Testis (tissue), 3 donors: ENCODE measurements around the gene SYMPK. TPM values are rescaled to one million over a fixed set of nuclear protein-coding genes. Genes with fewer than 3 reads are reported as not detected.
"Not testable (repeated sequence)": the region's sequence is repeated elsewhere in the genome, so short reads cannot be mapped to it uniquely, and the experiment has no call there.

ENCODE experiments used
- DNase-seq: peaks from one replicate; pipeline ENCODE4 v3.0.0-alpha.2; 2019
- H3K27ac ChIP-seq, 2 donors: fragments of 200-600 bp; sonication (generic); one replicate each; pipeline ENCODE4 v1.5.1; 2019
- H3K27me3 ChIP-seq: fragments of 200-600 bp; sonication (generic); one replicate; pipeline ENCODE4 v1.5.1; 2019
- H3K36me3 ChIP-seq: fragments of 200-600 bp; sonication (generic); one replicate; pipeline ENCODE4 v1.5.1; 2017; ENCODE audit warnings: low read depth; ENCODE audit errors: missing control alignments
- H3K4me1 ChIP-seq: fragments of 200-600 bp; sonication (generic); one replicate; pipeline ENCODE4 v1.5.1; 2019
- H3K4me3 ChIP-seq, 2 donors: fragments of 200-600 bp; sonication (generic); one replicate each; pipeline ENCODE4 v1.5.1; 2017 to 2019
- H3K9me3 ChIP-seq: fragments of 200-600 bp; sonication (generic); one replicate; pipeline ENCODE4 v1.5.1; 2017
- CTCF ChIP-seq, 3 experiments: fragments of 450-650 bp in 2 of 3; fragments of 200-600 bp in 1 of 3; sonication (generic) in 1 of 3; IDR thresholded peaks; one replicate each; pipeline ENCODE4 v1.5.1; 2016 to 2019; ENCODE audit warnings: antibody characterized with exemption in 3 of 3, mild to moderate bottlenecking in 2 of 3, moderate library complexity in 1 of 3
- POLR2A ChIP-seq: fragments of 450-650 bp; IDR thresholded peaks from one replicate; pipeline ENCODE4 v1.6.1; 2017; ENCODE audit warnings: antibody characterized with exemption, mild to moderate bottlenecking, moderate library complexity
- WGBS, 2 donors: methylation state at CpG; one replicate each; pipeline ENCODE4 v1.1.5; 2018; 5-methylcytosine and 5-hydroxymethylcytosine counted together
- intact Hi-C: fragments of 100-400 bp; cut with DNase I; formaldehyde crosslinking; loops from one replicate; pipeline ENCODE4 v1.15.1; 2023; ENCODE audit warnings: low total_unique reads
- polyA plus RNA-seq: library from polyadenylated mRNA; stranded (reverse); fragments of 350-450 nt; fragmentation: Illumina TruSeq; extraction: RNeasy Lipid Tissue Mini Kit (QIAGEN cat#74804); gene quantifications from one replicate; pipeline ENCODE4 v1.2.3, GENCODE V29; 2014; ENCODE audit warnings: low read depth, low replicate concordance; ENCODE audit not compliant: insufficient read depth
- total RNA-seq, 2 donors: library from RNA; depleted of rRNA; stranded (reverse); fragments of >200 nt; gene quantifications; one replicate each; pipeline ENCODE4 v1.2.3, GENCODE V29; 2016

SYMPK gene
- total and polyA plus RNA-seq, 3 donors from 2014 or later, result 123 to 195 (median 142) TPM

GRCh38 chr19:45801603-45802175 is 61.3 kb downstream of the SYMPK start:
- no peaks in the 10 kb centered on the region for H3K27me3 ChIP-seq
- TF ChIP-seq CTCF (IDR thresholded peaks at IDR 0.05) (no peak), POLR2A (no peak)
- H3K4me1 ChIP-seq, result peaks cover 15% of the 10 kb centered on the region
- H3K9me3 ChIP-seq, result no peaks in the 10 kb centered on the region
- no peak for DNase-seq
- no peaks in the 10 kb centered on the region for H3K36me3 ChIP-seq
- no peak overlapping the region for H3K4me3 ChIP-seq
- intact Hi-C loops, result no loop called here
- H3K27ac ChIP-seq, result no peak overlapping the region
- 91 to 95% methylated on average over 6 to 7 of the region's 7 CpGs for whole genome bisulfite sequencing, 2 donors

- Histone ChIP-seq H3K27me3 (no peaks in the 10 kb centered on the region), H3K36me3 (no peaks in the 10 kb centered on the region), H3K4me1 (peaks cover 15% of the 10 kb centered on the region), H3K27ac (no peak overlapping the region), H3K9me3 (no peaks in the 10 kb centered on the region), H3K4me3 (no peak overlapping the region)
- intact Hi-C loops, result no loop called here
- TF ChIP-seq POLR2A (no peak), CTCF (IDR thresholded peaks at IDR 0.05) (no peak)
- 80 to 81% methylated on average over 7 to 8 of the region's 8 CpGs for WGBS, 2 donors
- no peak for DNase-seq
Measured at GRCh38 chr19:45800070-45800553, 62.8 kb downstream of the SYMPK start.

DNA sequence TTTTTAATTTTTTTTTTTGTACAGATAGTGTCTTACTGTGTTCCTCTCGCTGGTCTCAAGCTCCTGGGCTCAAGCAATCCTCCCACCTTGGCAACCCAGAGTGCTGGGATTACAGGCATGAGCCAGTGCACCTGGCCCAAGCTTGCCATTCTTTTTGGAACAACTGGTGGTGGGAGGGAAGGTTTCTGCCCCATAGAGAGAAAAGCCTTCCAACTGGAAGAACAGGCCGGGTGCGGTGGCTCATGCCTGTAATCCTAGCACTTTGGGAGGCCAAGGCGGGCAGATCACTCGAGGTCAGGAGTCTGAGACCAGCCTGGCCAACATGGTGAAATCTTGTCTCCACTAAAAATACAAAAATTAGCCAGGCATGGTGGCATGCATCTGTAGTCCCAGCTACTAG is 63.4 kb downstream of the SYMPK start:
- DNase-seq, H3K27ac ChIP-seq, H3K4me3 ChIP-seq, H3K36me3 ChIP-seq, H3K9me3 ChIP-seq, intact Hi-C loops, H3K27me3 ChIP-seq: not testable (repeated sequence)
- 66 to 79% methylated on average over 5 of the region's 5 CpGs for WGBS, 2 donors
- peaks cover 15% of the 10 kb centered on the region for H3K4me1 ChIP-seq

DNA sequence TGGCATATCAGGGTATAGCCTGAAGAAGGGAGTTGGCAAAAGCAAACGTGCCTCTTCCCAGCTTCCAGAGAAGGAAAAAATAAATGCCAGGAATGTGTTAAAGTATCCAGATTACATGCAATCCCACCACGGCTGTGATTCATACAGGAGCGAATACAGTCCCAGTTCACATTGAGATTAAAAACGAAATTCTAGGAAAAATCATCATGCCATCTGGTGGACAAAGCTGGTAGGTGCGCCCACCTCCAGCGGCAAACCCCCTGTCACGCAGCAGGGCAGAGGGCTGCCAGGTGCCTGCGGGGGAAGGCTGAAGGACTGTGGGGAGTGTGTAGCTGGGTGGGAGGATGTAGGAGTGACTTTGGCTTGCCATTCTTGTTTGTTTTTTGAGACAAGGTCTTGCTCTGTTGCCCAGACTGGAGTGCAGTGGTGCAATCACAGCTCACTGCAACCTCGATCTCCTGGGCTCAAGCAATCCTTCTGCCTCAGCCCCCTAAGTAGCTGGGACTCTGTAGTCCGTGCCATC is 63.9 kb downstream of the SYMPK start:
- intact Hi-C loops, result no loop called here
- Histone ChIP-seq H3K4me1 (peaks cover 15% of the 10 kb centered on the region), H3K27me3 (no peaks in the 10 kb centered on the region), H3K9me3 (no peaks in the 10 kb centered on the region), H3K36me3 (no peaks in the 10 kb centered on the region), H3K27ac (no peak overlapping the region), H3K4me3 (no peak overlapping the region)
- TF ChIP-seq POLR2A (no peak), CTCF (IDR thresholded peaks at IDR 0.05) (peak; percentile 81 to 90 (median 88))
- DNase-seq, result peak; percentile 74
- WGBS, 2 donors, result 20 to 25% methylated on average over 10 of the region's 10 CpGs

DNA sequence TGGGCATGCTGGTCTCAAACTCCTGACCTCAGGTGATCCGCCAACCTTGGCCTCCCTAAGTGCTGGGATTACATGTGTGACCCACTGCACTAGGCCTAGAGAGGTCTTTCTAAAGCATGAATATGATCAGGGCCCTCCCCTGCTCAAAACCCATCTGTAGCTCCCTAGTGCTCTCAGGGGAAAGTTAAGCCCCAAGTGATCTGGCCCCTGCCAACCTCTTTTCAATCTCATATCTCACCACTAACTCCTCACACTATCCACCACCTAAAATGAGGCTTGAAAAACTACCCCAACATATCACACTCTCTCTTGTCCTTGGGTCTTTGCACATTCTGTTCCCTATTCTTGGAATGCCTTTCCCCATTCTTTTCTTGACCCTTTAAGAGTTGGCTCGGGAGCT is 68.3 kb downstream of the SYMPK start:
- peaks cover 26% of the 10 kb centered on the region for H3K4me1 ChIP-seq
- H3K9me3 ChIP-seq, result no peaks in the 10 kb centered on the region
- no peaks in the 10 kb centered on the region for H3K36me3 ChIP-seq
- DNase-seq, result no peak
- intact Hi-C loops, result no loop called here
- WGBS, 2 donors, result 80 to 88% methylated on average over 2 of the region's 2 CpGs
- H3K27me3 ChIP-seq, result no peaks in the 10 kb centered on the region
- H3K27ac ChIP-seq, result no peak overlapping the region
- H3K4me3 ChIP-seq, result no peak overlapping the region
- no peak for TF ChIP-seq CTCF (IDR thresholded peaks at IDR 0.05)
- TF ChIP-seq POLR2A, result no peak
